ENCODE results near the gene VSTM2A.
"Not testable (repeated sequence)": the region's sequence is repeated elsewhere in the genome, so short reads cannot be mapped to it uniquely, and the experiment has no call there.

The VSTM2A gene

GRCh38 chr7:54541669-54542625 lies at the start of gene VSTM2A:
VSTM2A (plus strand) TSS chr7:54542375; CDS start chr7:54542731, 356 bp downstream.
- DNase-seq, result peak in 2 of 3 experiments; percentile 44 to 50

- DNase-seq, result not testable (repeated sequence)
Observed at GRCh38 chr7:54504531-54504930, 37.6 kb upstream of the VSTM2A start.

GRCh38 chr7:54529568-54529967 lies 12.6 kb upstream of the VSTM2A start:
- no peak for DNase-seq

- no peak for DNase-seq
Observed at GRCh38 chr7:54538122-54538521, 4.1 kb upstream of the VSTM2A start.

- DNase-seq, result no peak
Observed at GRCh38 chr7:54543051-54543488, 895 bp downstream of the VSTM2A start.

GRCh38 chr7:54544149-54544526 lies 2.0 kb downstream of the VSTM2A start:
- no peak for DNase-seq

GRCh38 chr7:54544527-54545240 lies 2.5 kb downstream of the VSTM2A start:
- DNase-seq, result no peak

- no peak for DNase-seq
Observed at GRCh38 chr7:54545241-54545563, 3.0 kb downstream of the VSTM2A start.

GRCh38 chr7:54546081-54546985 lies 4.2 kb downstream of the VSTM2A start:
- no peak for DNase-seq

GRCh38 chr7:54546986-54547314 lies 4.8 kb downstream of the VSTM2A start:
- DNase-seq, result no peak

GRCh38 chr7:54550471-54550870 lies 8.3 kb downstream of the VSTM2A start:
- DNase-seq, result no peak

- no peak for DNase-seq
Observed at GRCh38 chr7:54556121-54556520, 13.9 kb downstream of the VSTM2A start.

- no peak for DNase-seq
Observed at GRCh38 chr7:54559401-54559800, 17.2 kb downstream of the VSTM2A start.

- no peak for DNase-seq
Observed at GRCh38 chr7:54560198-54560597, 18.0 kb downstream of the VSTM2A start.

- no peak for DNase-seq
Observed at GRCh38 chr7:54560723-54561122, 18.5 kb downstream of the VSTM2A start.

GRCh38 chr7:54563329-54563916 lies 21.2 kb downstream of the VSTM2A start:
- no peak for DNase-seq

GRCh38 chr7:54565432-54565831 lies 23.3 kb downstream of the VSTM2A start:
- DNase-seq, result no peak

GRCh38 chr7:54581511-54581910 lies 39.3 kb downstream of the VSTM2A start:
- no peak for DNase-seq

- no peak for DNase-seq
Observed at GRCh38 chr7:54591404-54592386, 49.5 kb downstream of the VSTM2A start.

GRCh38 chr7:54596747-54597146 lies 54.6 kb downstream of the VSTM2A start:
- no peak for DNase-seq

GRCh38 chr7:54615537-54615936 lies 73.4 kb downstream of the VSTM2A start:
- no peak for DNase-seq
